Ishikawa (cell line): ENCODE data around the gene MITF.

Experiments
- CEBPB ChIP-seq: IDR thresholded peaks from 2 replicates; pipeline ENCODE4 v1.6.1; 2012
- CREB1 ChIP-seq: IDR thresholded peaks from 2 replicates; pipeline ENCODE4 v1.6.1; 2012; ENCODE audit warnings: low read depth
- EGR1 ChIP-seq: IDR thresholded peaks from 2 replicates; pipeline ENCODE4 v1.6.1; 2012
- EP300 ChIP-seq: IDR thresholded peaks from 2 replicates; pipeline ENCODE4 v1.6.1; 2012; ENCODE audit warnings: borderline replicate concordance
- FOXM1 ChIP-seq: IDR thresholded peaks from 2 replicates; pipeline ENCODE4 v1.6.1; 2012; ENCODE audit warnings: low read depth, borderline replicate concordance
- NFIC ChIP-seq: IDR thresholded peaks from 2 replicates; pipeline ENCODE4 v1.6.1; 2012
- RAD21 ChIP-seq: IDR thresholded peaks from 2 replicates; pipeline ENCODE4 v1.6.1; 2012; ENCODE audit warnings: low read depth
- TAF1 ChIP-seq: IDR thresholded peaks from 2 replicates; pipeline ENCODE4 v1.6.1; 2012; ENCODE audit warnings: low read depth, mild to moderate bottlenecking
- TCF12 ChIP-seq: IDR thresholded peaks from 2 replicates; pipeline ENCODE4 v1.6.1; 2012; ENCODE audit warnings: low read depth
- TEAD4 ChIP-seq: IDR thresholded peaks from 2 replicates; pipeline ENCODE4 v1.6.1; 2012
- YY1 ChIP-seq: IDR thresholded peaks from 2 replicates; pipeline ENCODE4 v1.6.1; 2012; ENCODE audit warnings: low read depth
- ZBTB7A ChIP-seq: IDR thresholded peaks from 2 replicates; pipeline ENCODE4 v1.6.1; 2012; ENCODE audit warnings: low read depth
- TF ChIP-seq, protein P1 (sequence below): IDR thresholded peaks from 2 replicates; pipeline ENCODE4 v1.6.1; 2012
- TF ChIP-seq, protein P2 (sequence below): IDR thresholded peaks from 2 replicates; pipeline ENCODE4 v1.6.1; 2012
- TF ChIP-seq, protein P3 (sequence below): IDR thresholded peaks from 2 replicates; pipeline ENCODE4 v1.6.1; 2012; ENCODE audit warnings: low read depth, mild to moderate bottlenecking

The MITF gene

DNA sequence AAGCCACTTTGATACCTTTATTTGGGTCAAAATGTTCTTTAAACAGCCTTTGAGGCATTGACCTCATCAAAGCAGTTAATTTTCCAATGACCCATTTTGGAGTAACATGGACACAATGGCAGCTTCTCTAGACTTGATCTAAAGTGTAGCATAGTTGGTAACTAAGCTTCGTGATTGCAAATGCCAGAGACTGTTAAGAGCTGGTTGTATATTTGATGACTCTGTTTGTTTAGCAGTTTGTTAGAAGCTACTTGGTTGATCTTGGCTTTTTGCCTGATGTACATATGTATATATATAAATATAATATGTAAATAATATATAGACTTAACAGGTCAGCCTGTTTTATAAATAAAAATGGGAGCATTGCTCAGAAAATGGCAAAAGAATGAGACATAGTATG lies 68.4 kb downstream of the MITF start:
- TF ChIP-seq FOXM1 (no peak), RAD21 (no peak), EP300 (no peak), ZBTB7A (no peak), YY1 (no peak), EGR1 (no peak), CEBPB (no peak), CREB1 (no peak), TEAD4 (no peak), NFIC (no peak), TAF1 (no peak), TCF12 (no peak)
- TF ChIP-seq, protein P1, sequence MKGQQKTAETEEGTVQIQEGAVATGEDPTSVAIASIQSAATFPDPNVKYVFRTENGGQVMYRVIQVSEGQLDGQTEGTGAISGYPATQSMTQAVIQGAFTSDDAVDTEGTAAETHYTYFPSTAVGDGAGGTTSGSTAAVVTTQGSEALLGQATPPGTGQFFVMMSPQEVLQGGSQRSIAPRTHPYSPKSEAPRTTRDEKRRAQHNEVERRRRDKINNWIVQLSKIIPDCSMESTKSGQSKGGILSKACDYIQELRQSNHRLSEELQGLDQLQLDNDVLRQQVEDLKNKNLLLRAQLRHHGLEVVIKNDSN, result no peak
- TF ChIP-seq, protein P2, sequence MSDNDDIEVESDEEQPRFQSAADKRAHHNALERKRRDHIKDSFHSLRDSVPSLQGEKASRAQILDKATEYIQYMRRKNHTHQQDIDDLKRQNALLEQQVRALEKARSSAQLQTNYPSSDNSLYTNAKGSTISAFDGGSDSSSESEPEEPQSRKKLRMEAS, result no peak
- TF ChIP-seq, protein P3, sequence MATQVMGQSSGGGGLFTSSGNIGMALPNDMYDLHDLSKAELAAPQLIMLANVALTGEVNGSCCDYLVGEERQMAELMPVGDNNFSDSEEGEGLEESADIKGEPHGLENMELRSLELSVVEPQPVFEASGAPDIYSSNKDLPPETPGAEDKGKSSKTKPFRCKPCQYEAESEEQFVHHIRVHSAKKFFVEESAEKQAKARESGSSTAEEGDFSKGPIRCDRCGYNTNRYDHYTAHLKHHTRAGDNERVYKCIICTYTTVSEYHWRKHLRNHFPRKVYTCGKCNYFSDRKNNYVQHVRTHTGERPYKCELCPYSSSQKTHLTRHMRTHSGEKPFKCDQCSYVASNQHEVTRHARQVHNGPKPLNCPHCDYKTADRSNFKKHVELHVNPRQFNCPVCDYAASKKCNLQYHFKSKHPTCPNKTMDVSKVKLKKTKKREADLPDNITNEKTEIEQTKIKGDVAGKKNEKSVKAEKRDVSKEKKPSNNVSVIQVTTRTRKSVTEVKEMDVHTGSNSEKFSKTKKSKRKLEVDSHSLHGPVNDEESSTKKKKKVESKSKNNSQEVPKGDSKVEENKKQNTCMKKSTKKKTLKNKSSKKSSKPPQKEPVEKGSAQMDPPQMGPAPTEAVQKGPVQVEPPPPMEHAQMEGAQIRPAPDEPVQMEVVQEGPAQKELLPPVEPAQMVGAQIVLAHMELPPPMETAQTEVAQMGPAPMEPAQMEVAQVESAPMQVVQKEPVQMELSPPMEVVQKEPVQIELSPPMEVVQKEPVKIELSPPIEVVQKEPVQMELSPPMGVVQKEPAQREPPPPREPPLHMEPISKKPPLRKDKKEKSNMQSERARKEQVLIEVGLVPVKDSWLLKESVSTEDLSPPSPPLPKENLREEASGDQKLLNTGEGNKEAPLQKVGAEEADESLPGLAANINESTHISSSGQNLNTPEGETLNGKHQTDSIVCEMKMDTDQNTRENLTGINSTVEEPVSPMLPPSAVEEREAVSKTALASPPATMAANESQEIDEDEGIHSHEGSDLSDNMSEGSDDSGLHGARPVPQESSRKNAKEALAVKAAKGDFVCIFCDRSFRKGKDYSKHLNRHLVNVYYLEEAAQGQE, result no peak

DNA sequence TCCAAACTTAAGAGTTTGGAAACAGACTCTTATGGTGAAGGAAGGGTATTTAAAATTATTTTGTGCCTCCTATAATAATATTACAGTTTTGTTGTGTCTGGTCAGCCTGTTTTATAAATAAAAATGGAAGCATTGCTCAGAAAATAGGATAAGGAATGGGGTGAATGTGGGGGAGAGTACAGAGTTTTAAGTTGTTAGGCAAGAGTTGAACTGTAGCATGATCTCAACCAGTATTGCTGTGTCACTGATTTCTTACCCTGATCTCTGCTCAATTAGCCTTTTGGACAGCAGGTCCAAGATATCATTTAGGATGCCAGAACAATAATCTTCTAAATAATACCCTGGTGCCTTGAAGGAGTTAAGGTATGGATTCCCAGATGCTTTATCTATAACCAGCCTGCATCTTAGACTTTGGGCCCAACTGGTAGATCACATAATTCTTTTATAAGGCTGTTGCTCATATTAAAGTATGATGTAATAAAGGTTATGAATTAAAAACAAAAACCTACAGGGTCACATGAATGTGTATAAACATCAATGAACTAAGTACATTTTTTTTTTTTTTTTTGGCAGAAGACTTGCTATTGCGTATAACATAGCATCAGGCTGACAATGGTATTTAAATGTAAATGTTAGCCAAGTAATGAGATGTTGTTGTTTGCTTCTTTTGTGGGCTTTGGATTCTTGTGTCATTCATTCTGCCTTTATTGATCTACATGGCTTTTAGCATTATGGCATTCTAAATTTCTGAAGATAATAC lies 70.0 kb downstream of the MITF start:
- TF ChIP-seq ZBTB7A (no peak), EGR1 (no peak), TAF1 (no peak), YY1 (no peak), TEAD4 (no peak), CEBPB (no peak), NFIC (no peak)
- TF ChIP-seq, protein P3, result no peak
- TF ChIP-seq, protein P1, result no peak

DNA sequence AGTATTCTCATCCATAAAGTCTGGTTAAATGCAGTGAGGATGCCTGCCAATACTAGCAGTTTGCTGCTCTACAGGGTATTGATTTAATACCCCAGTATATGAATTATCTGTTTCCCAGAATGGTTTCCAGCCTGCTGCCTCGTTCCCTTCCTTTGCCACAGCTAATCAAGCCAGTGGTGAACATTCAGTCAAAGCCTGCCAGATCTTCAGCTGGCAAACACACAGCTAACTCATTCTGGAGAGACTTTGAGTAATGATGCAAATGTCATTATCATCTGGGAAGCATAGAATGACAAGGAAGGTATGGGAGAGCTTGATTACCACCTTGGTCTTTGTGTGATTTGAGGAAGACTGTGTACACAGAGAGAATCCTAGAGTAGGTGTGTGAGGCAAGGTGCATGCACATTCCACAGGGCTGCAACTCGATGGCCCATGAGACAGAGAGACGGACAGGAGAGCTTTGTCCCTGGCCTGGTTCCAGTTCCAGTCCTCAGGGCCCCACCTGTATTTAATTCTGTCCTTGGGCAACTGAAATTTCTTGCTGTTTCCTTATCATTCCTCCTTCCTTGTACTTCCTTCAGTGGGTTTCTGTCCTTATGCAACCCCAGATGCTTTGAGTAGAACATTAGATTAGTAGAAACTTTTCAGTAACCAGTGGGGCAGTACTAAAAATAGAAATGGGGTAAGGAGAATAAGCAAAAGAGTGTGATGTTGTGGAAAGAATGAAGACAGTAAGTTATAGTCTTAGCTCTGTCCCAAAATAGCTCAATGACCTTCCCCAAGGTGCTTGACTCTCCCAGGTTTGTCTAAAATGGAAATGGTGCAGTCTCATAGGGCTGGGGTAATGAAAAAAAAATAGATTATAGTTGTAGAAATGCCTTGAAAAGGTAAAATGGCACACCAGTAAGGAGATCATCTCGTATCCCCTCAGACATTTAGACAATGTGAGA lies 72.5 kb downstream of the MITF start:
- TF ChIP-seq TCF12 (no peak), FOXM1 (no peak), CEBPB (no peak), TAF1 (no peak)

DNA sequence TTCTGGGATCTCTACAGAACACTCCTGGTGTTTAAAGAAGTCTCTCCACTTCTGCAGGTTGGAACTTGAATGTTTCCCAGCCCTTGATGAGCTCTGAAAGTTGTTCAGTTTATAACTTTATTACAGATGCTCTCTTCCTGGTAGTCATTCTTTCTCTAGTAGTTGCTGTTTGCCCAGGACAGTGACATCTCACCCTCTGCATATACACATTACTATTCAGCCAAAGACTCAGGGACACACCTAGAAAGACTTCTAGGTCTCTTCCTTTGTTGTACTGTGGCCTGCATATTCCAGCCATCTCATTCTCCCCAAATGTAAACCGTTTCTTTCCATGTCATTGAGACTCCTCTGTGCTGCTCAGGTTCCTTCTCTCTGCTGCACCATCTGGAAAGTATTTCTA lies 76.7 kb downstream of the MITF start:
- TF ChIP-seq TAF1, result no peak
- no peak for TF ChIP-seq YY1
- TF ChIP-seq, protein P3, result no peak
- no peak for TF ChIP-seq NFIC
- TF ChIP-seq EP300, result no peak
- no peak for TF ChIP-seq RAD21
- no peak for TF ChIP-seq FOXM1
